Rectal smooth muscle tissue (tissue), 1 donor: ENCODE measurements around the gene ZCWPW1.

Experiments used
- H3K27ac ChIP-seq: one replicate; pipeline ENCODE4 v1.7.0; 2013; ENCODE audit warnings: low read depth, low read length, inconsistent platforms
- H3K27me3 ChIP-seq: one replicate; pipeline ENCODE4 v1.7.0; 2013; ENCODE audit warnings: low read length; ENCODE audit not compliant: control insufficient read depth, insufficient read depth
- H3K36me3 ChIP-seq: one replicate; pipeline ENCODE4 v1.7.0; 2013; ENCODE audit warnings: low read length; ENCODE audit not compliant: control insufficient read depth, insufficient read depth
- H3K4me1 ChIP-seq: one replicate; pipeline ENCODE4 v1.7.0; 2013; ENCODE audit warnings: low read length; ENCODE audit not compliant: control insufficient read depth, insufficient read depth
- H3K4me3 ChIP-seq: one replicate; pipeline ENCODE4 v1.7.0; 2013; ENCODE audit warnings: low read length
- H3K9ac ChIP-seq: one replicate; pipeline ENCODE4 v1.7.0; 2013; ENCODE audit warnings: low read length

ZCWPW1 gene

DNA sequence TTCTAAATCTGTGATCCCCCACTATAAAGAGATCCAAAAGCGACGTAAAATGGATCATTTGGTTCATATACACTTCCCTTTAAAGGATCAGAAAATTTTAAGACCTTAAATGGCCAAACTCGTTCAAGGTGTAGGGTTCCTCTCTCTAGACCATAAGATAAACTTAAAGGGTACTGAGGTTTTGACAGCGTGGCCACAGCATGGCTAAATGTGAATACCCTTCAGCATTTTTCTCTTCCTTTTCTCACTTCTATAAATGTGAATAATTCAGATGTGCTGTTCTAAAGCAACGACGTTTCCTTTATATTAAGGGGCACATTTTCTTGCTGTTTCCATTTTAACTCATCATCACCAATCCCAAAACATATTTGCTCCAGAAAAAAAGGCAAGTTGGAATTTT is 5.2 kb downstream of the ZCWPW1 start:
- no peaks in the 10 kb centered on the region for H3K4me1 ChIP-seq
- no peak overlapping the region for H3K4me3 ChIP-seq
- no peak overlapping the region for H3K9ac ChIP-seq
- no peak overlapping the region for H3K27ac ChIP-seq
- H3K27me3 ChIP-seq: no peaks in the 10 kb centered on the region
- no peaks in the 10 kb centered on the region for H3K36me3 ChIP-seq

DNA sequence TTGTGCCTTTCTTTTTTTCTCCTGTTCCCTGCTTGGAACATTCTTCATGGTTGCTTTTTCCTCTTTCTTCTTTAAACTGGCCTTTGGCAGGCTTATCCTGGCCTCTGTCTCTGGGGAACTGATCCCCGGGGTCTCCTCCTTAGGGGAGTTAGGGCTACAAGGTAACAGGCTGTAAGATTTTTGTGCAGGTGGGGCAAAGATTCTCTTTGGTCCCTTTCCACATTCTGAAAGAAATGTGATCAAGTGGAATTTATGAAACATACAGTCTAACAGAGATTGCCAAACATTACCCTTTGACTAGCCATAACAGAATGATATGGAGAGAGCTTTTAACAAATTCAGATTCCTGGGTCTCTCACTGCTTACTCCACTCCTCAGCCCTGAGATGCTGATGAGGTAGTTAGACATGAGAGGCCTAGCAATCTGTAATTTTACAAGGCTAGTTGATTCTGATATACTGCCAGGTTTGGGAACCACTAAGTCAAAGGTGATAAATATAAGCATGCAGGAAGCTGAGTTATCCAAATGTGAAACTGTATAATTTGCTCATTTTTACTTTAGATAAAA is 8.8 kb downstream of the ZCWPW1 start:
- Histone ChIP-seq H3K27me3 (no peaks in the 10 kb centered on the region), H3K4me1 (no peaks in the 10 kb centered on the region), H3K27ac (no peak overlapping the region), H3K4me3 (no peak overlapping the region), H3K9ac (no peak overlapping the region), H3K36me3 (no peaks in the 10 kb centered on the region)

DNA sequence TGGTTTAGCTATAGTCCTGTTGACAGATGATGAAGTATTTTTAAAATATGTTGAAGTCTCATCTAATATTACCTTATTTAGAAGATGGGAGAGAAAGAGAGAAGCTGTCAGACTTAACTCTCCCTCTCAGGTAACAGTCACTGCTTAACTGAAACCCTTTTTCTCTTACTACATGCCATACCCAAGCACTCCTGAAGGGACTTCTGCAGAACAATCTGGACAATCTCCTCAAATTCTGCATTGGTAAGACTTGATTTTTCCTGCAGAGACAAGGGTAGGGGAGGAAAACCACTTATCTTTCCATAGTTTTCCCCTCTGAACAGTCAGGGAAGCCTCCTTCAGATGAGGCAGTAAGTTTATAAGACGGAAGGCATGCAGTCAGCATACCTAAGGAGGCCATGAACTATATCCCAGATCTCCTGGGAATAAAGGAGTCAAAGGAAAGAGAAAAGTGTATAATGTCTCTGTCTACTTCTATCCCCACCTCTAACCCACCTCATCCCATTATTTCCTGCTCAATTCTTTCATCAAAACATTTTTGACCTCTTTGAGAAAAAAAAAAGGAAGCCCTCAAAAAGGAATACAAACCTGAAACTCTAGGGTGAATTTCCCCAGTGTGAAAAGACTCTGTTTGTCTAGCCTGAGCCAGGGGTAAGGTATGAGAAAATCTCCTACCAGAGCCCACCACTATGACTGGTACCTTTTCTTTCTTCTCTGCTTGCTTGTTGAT is 9.4 kb downstream of the ZCWPW1 start:
- no peaks in the 10 kb centered on the region for H3K27me3 ChIP-seq
- no peaks in the 10 kb centered on the region for H3K4me1 ChIP-seq
- H3K9ac ChIP-seq: no peak overlapping the region
- H3K27ac ChIP-seq: no peak overlapping the region
- H3K36me3 ChIP-seq: no peaks in the 10 kb centered on the region
- no peak overlapping the region for H3K4me3 ChIP-seq

DNA sequence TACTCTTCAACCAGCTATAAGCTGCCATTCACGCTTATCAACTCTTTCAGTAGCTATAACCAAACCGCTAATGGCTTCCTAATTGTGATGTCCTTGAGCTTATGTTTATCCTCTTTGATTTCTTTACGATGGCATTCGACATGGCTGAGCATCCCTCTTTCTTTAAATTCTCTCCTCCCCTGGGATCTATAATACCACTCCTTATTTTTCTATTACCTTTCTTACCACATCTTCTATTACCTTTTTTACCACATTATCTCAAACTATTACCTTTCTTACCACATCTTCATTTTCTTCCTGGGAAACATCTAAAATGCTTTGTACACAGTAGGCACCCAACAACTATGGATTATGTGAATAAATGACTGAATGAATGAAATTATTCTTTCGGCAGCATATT is 13.1 kb downstream of the ZCWPW1 start:
- Histone ChIP-seq H3K9ac (no peak overlapping the region), H3K27me3 (no peaks in the 10 kb centered on the region), H3K4me1 (no peaks in the 10 kb centered on the region), H3K27ac (no peak overlapping the region), H3K36me3 (no peaks in the 10 kb centered on the region), H3K4me3 (no peak overlapping the region)

DNA sequence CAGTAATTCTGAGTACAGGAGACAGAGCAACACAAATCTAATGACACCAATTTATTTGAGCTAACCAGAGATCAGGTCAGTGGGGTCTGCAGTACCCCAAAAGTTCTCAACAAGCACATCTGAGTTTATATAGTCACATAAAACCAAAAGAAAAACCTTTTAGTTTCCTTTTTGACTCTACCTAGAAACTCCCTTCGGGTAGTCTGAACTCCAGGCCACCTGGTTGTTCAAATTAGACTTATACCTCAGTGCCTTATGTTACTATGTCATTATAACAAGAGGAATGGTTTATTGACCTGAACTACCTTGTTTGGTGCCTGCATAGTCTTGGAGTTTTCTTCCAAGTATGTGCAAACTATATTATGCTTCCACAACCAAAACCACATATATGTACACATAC is 14.6 kb downstream of the ZCWPW1 start:
- Histone ChIP-seq H3K27me3 (no peaks in the 10 kb centered on the region), H3K27ac (no peak overlapping the region), H3K9ac (no peak overlapping the region), H3K36me3 (no peaks in the 10 kb centered on the region), H3K4me3 (no peak overlapping the region), H3K4me1 (no peaks in the 10 kb centered on the region)

DNA sequence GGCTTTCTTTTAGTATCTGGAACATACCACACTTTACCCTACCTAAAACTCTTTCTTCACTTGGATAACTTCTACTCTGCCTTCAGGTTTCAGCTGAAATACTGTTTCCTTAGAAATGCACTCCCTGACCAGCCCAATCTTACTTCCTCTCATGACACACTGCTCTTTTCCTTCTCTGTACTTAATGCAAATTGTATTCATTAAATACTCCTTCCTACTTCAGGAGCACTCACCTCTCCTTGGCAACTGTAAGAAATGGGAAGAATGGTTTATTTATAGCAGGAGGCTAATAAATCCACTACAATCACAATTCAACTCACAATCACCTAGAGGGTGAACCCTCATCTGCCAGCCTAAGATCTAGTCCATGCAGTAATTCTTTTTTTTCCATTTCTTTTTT is 15.2 kb downstream of the ZCWPW1 start:
- no peaks in the 10 kb centered on the region for H3K36me3 ChIP-seq

DNA sequence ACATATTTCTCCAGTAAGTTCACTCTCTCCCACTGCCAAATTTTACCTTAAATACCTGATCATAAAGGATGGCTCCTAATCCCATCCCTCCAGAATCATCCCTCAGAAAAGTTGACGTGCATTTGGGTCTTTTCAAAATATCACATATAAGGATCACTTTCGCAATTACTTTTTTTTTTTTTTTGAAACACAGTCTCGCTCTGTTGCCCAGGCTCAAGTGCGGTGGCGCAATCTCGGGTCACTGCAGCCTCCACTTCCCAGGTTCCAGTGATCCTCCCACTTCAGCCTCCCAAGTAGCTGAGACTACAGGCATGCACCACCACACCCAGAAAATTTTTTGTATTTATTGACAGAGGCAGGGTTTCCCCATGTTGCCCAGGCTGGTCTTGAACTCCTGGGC is 17.4 kb downstream of the ZCWPW1 start:
- no peaks in the 10 kb centered on the region for H3K27me3 ChIP-seq

More for the DNA sequence above, 15.2 kb downstream of the ZCWPW1 start:
- Histone ChIP-seq H3K27ac (no peak overlapping the region), H3K4me1 (no peaks in the 10 kb centered on the region), H3K4me3 (no peak overlapping the region), H3K9ac (no peak overlapping the region), H3K27me3 (no peaks in the 10 kb centered on the region)

DNA sequence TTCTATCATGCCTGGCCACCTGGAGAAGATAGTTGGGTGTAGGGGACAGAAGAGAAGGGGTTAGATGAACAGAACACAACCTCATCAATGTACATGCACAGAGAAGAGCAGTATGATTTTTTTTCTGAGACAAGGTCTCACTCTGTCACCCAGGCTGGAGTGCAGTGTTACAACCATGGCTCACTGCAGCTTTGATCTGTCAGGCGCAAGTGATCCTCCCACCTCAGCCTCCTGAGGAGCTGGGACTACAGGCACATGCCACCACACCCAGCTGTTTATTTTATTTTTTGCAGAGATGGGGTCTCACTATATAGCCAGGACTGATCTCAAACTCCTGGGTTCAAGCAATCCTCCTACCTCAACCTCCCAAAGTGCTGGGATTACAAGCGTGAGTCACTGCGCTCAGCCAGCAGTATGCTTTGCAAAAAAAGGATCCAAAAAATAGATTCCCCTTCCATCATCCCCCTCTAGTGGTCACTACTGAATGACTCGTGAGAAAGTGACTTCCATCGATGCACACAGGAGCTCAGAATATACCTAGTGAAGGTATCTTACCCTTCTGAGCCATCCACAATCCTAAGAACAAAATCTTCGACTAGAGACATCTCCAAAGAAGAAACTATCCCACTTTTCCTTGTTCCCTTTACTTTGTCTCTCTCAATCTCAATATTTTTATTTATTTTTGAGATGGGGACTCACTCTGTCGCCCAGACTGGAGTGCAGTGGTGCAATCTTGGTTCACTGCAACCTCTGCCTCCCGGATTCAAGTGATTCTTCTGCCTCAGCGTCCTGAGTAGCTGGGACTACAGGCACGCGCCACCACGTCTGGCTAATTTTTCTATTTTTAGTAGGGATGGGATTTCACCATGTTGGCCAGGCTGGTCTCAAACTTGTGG is 21.0 kb downstream of the ZCWPW1 start:
- H3K36me3 ChIP-seq: no peaks in the 10 kb centered on the region
- no peak overlapping the region for H3K9ac ChIP-seq
- no peak overlapping the region for H3K27ac ChIP-seq
- no peaks in the 10 kb centered on the region for H3K27me3 ChIP-seq
- no peaks in the 10 kb centered on the region for H3K4me1 ChIP-seq
- H3K4me3 ChIP-seq: no peak overlapping the region

More for the DNA sequence above, 17.4 kb downstream of the ZCWPW1 start:
- Histone ChIP-seq H3K36me3 (no peaks in the 10 kb centered on the region), H3K4me1 (no peaks in the 10 kb centered on the region), H3K9ac (no peak overlapping the region), H3K27ac (no peak overlapping the region), H3K4me3 (no peak overlapping the region)

DNA sequence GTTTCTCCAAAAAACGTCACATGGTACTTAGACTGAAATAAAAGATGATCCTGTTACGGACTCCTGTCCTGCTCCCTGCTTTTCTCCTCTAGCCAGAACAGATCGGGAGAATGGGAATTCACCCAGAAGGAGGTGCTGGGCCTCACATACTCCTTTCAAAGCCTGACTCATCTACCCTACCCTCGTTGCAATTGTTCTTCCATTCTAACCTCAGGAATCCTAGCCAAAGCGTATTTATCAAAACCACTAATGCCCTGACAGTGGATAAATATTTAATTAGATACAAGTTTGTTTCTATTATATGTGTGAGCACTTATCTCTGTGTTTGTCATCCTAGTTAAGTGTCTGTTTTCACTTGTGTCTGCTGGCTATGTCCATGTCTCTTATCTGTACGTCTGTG is 21.7 kb downstream of the ZCWPW1 start:
- H3K4me1 ChIP-seq: no peaks in the 10 kb centered on the region
- H3K9ac ChIP-seq: no peak overlapping the region
- no peaks in the 10 kb centered on the region for H3K36me3 ChIP-seq
- no peaks in the 10 kb centered on the region for H3K27me3 ChIP-seq
- H3K4me3 ChIP-seq: no peak overlapping the region
- no peak overlapping the region for H3K27ac ChIP-seq

DNA sequence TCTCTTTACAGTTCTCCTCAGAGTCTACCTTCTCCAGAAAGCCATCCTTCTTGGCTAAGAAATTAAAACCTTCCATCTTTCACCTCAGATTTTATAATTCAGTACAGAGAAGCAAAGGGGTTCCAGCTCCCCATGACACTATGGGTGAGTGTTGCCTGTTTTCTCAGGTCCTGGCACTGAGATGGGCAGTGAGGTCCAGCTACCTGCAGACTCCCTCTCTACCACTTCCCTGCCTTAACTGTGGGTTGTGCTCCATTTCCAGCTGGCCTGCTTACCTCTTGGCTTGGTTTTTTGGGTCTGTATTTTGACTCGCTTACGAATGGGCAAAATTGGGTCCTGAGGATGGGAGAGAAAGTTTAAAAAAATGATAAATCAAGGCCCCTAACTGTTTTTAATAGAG is 26.3 kb downstream of the ZCWPW1 start:
- Histone ChIP-seq H3K4me3 (no peak overlapping the region), H3K27ac (no peak overlapping the region), H3K4me1 (no peaks in the 10 kb centered on the region), H3K36me3 (no peaks in the 10 kb centered on the region), H3K9ac (no peak overlapping the region), H3K27me3 (no peaks in the 10 kb centered on the region)

DNA sequence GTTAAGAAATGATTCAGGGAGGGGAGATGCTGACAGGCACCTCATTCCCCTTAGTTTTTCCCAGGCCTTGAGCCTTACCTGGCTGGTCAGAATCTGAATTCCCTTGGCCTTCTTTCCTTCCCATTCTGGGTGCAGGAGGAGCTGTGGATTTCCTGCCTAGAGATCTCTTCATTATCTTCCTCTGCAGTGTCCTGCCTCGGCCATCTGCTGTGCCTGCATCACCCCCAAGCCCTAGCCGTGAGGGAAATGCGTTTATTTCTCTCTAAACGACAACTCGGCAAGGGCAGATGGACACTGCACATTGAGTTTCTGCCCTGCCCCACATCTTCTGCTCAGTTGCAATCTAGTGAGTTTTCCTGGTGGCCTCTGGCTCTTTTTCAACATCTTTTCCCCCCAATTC is 26.7 kb downstream of the ZCWPW1 start:
- no peak overlapping the region for H3K9ac ChIP-seq
- H3K36me3 ChIP-seq: no peaks in the 10 kb centered on the region
- H3K27me3 ChIP-seq: no peaks in the 10 kb centered on the region
- no peak overlapping the region for H3K4me3 ChIP-seq
- H3K27ac ChIP-seq: no peak overlapping the region
- no peaks in the 10 kb centered on the region for H3K4me1 ChIP-seq

DNA sequence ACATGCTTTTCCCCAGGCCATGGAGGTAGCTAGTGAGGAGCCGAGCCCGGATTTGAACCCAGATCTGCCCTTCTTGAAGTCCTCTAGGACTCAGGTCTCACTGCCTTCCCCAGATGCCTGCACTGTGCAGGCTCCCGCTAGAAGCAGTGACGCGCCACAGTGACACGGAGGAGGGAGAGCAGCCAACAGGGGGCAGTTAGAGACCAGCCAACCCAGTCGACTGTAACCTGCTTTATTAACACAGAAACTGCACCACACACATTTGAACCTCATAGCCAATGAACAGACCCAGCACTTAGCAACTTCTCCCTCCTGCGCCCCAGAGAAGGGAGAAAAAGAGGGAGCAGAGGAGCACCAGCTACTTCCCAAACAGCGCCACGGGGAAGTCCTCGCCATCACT is 27.8 kb downstream of the ZCWPW1 start:
- H3K27me3 ChIP-seq: no peaks in the 10 kb centered on the region
- H3K9ac ChIP-seq: no peak overlapping the region
- H3K4me1 ChIP-seq: no peaks in the 10 kb centered on the region
- no peak overlapping the region for H3K4me3 ChIP-seq
- no peak overlapping the region for H3K27ac ChIP-seq
- H3K36me3 ChIP-seq: no peaks in the 10 kb centered on the region
